ENCODE data around the gene ENTPD3.

ENTPD3 gene

GRCh38 chr3:40358454-40358853, 28.5 kb upstream of the ENTPD3 start:
- TF ChIP-seq, protein P1, sequence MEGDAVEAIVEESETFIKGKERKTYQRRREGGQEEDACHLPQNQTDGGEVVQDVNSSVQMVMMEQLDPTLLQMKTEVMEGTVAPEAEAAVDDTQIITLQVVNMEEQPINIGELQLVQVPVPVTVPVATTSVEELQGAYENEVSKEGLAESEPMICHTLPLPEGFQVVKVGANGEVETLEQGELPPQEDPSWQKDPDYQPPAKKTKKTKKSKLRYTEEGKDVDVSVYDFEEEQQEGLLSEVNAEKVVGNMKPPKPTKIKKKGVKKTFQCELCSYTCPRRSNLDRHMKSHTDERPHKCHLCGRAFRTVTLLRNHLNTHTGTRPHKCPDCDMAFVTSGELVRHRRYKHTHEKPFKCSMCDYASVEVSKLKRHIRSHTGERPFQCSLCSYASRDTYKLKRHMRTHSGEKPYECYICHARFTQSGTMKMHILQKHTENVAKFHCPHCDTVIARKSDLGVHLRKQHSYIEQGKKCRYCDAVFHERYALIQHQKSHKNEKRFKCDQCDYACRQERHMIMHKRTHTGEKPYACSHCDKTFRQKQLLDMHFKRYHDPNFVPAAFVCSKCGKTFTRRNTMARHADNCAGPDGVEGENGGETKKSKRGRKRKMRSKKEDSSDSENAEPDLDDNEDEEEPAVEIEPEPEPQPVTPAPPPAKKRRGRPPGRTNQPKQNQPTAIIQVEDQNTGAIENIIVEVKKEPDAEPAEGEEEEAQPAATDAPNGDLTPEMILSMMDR (IDR thresholded peaks at IDR 0.05; ENCODE audit: extremely low read depth, insufficient read depth, missing control alignments) = no peak
- in situ Hi-C loops (cut with MboI; ENCODE audit: low pct_unique_long_range_greater_than_20kb, low sequenced_read_pairs, unreplicated experiment) = no loop called here
- DNase-seq (ENCODE audit: low spot score) = no peak

- in situ Hi-C loops (cut with MboI; ENCODE audit: low pct_unique_long_range_greater_than_20kb, low sequenced_read_pairs, unreplicated experiment) = no loop called here
- no peak for DNase-seq (ENCODE audit: low spot score)
- TF ChIP-seq, protein P1 (IDR thresholded peaks at IDR 0.05; ENCODE audit: extremely low read depth, insufficient read depth, missing control alignments) = no peak
Measured at GRCh38 chr3:40363674-40364073, 23.3 kb upstream of the ENTPD3 start.

DNA sequence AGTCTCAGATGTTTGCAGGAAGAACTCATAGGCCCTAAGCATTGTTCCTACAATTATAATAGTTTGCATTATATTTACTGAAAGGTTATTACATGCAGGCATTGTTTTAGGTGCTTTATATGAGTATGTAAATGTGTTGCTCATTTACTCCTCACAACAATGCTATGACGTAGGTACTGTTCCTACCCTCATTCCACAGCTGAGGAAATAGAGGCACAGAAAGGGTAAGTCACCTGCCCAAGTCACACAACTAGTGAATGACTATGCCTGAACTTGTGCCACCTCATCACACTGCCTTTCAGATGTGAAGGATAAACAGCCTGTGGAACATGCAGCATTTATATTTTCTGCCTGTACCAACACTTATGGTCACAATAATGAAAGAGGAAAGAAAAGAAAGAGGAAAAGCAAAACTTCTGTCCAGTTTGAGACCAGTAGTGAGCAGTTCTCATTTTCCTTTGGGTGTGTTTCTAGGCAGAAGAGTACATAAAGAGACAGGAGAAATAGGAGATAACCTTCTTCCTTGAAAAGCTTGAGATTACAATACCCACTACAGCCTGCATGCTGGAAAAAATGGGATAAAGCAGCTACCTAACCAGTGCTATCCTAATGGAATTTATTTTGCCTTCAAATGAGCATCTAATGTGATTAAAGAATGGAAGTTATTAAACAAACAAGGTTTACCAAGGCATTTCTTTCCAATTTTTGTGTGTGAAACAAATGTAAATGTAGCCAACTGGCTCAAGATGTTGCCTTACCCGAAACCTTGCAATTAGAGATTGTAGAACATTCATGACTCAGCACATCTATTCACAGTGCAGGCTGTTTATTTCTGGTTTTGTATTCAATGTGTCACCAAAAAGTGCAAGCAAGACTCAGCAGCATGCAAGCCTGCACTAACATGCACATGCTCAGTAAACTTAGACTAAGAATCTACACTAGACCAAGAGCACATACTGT, 20.5 kb upstream of the ENTPD3 start:
- in situ Hi-C loops (cut with MboI; ENCODE audit: low pct_unique_long_range_greater_than_20kb, low sequenced_read_pairs, unreplicated experiment) = no loop called here
- TF ChIP-seq, protein P1 (IDR thresholded peaks at IDR 0.05; ENCODE audit: extremely low read depth, insufficient read depth, missing control alignments) = no peak
- no peak for DNase-seq (ENCODE audit: low spot score)

DNA sequence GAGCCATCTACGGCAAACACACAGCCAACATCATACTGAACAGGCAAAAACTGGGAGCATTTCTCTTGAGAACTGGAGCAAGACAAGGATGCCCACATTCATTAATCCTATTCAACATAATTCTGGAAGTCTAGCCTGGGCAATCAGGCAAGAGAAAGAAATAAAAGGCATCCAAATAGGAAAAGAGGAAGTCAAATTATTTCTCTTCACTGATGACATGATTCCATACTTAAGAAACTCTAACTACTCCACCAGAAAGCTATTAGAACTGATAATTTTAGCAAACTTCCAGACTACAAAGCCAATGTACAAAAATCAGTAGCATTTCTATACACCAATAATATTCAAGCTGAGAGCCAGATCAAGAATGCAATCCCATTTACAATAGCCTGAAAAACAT, 17.3 kb upstream of the ENTPD3 start:
- TF ChIP-seq, protein P1 (IDR thresholded peaks at IDR 0.05; ENCODE audit: extremely low read depth, insufficient read depth, missing control alignments) = no peak
- DNase-seq (ENCODE audit: low spot score) = no peak
- in situ Hi-C loops (cut with MboI; ENCODE audit: low pct_unique_long_range_greater_than_20kb, low sequenced_read_pairs, unreplicated experiment) = no loop called here

GRCh38 chr3:40377822-40378221, 9.2 kb upstream of the ENTPD3 start:
- in situ Hi-C loops (cut with MboI; ENCODE audit: low pct_unique_long_range_greater_than_20kb, low sequenced_read_pairs, unreplicated experiment) = no loop called here
- no peak for DNase-seq (ENCODE audit: low spot score)
- TF ChIP-seq, protein P1 (IDR thresholded peaks at IDR 0.05; ENCODE audit: extremely low read depth, insufficient read depth, missing control alignments) = no peak

DNA sequence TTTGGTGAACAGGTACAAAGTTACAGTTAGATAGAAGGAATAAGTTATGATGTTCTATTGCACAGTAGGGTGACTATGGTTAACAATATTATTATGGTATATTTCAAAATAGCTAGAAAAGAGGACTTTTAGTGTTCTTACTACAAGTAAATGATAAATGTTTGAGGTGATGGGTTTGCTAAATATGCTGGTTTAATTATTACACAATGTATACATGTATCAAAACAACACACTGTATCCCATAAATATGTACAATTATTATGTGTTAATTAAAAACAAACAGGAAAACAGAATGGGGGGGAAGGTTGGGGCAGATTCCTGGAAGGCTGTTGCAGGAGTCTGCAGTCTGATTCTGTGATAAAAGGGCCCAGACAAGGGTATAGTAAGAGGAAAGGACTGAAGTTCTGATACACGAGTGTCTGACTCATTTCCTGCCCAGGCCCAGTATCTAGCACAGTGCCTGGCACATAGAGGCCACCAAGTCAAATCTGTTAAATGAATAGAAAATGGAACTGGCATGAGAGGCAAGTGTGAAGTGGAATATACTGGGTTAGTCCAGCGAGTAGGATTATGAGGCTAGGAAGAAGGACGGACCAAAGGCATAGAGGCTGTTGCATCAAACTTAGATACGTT, 7.2 kb upstream of the ENTPD3 start:
- no peak for DNase-seq (ENCODE audit: low spot score)
- in situ Hi-C loops (cut with MboI; ENCODE audit: low pct_unique_long_range_greater_than_20kb, low sequenced_read_pairs, unreplicated experiment) = no loop called here
- TF ChIP-seq, protein P1 (IDR thresholded peaks at IDR 0.05; ENCODE audit: extremely low read depth, insufficient read depth, missing control alignments) = no peak

Measured in GM13977 (cell line).